ENCODE measurements around the gene IWS1.
A peak's percentile ranks its signal among the peaks of the same experiment; 100 is the strongest.

IWS1 gene

DNA sequence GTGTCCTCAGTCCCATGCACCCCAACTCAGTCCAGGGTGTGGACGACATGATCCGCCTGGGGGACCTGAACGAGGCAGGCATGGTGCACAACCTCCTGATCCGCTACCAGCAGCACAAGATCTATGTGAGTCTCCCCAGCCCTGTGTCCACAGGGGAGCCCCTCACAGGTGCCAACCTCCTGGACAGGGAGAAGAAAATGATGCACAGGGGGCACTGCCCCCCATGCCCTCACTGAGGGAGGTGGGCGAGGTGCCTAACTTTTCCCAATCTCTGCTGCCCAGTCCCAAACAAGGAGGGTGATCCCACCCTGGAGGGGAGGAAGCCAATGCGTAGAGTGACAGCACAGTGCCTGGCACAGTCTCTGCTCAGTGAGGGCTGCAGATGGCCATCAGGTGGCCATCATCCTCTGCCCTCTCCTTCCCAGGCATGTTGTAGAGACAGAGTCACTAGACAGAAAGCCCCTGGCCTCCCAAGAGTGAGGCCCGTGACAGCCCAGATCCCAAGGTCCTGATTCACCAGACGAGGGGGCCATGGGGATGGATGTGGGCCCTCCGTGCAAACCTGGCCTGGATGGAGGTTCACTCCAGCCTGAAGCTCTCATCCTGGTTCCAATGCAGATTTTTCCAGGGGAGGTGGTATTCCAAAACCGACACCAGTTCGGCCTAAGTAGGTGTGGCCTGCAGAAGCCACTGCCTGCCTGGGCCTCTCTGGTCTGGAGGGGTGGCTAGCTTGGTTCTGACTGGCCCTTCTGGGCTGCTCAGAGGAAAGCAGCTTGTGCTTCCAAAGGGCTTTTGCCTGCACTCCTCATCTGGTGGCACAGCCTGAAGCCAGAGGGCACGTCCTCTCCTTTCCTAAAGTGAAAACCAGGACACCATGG, 39.2 kb upstream of the IWS1 start:
- Mint-ChIP-seq H3K4me1 (peaks cover 19% of the 10 kb centered on the region), H3K4me3 (no peak overlapping the region), H3K27ac (no peak overlapping the region), H3K9me3 (peaks cover 3% of the 10 kb centered on the region), H3K36me3 (no peaks in the 10 kb centered on the region)
- no peak for DNase-seq (ENCODE audit: low spot score in 2 of 2)
- no peak for ATAC-seq

DNA sequence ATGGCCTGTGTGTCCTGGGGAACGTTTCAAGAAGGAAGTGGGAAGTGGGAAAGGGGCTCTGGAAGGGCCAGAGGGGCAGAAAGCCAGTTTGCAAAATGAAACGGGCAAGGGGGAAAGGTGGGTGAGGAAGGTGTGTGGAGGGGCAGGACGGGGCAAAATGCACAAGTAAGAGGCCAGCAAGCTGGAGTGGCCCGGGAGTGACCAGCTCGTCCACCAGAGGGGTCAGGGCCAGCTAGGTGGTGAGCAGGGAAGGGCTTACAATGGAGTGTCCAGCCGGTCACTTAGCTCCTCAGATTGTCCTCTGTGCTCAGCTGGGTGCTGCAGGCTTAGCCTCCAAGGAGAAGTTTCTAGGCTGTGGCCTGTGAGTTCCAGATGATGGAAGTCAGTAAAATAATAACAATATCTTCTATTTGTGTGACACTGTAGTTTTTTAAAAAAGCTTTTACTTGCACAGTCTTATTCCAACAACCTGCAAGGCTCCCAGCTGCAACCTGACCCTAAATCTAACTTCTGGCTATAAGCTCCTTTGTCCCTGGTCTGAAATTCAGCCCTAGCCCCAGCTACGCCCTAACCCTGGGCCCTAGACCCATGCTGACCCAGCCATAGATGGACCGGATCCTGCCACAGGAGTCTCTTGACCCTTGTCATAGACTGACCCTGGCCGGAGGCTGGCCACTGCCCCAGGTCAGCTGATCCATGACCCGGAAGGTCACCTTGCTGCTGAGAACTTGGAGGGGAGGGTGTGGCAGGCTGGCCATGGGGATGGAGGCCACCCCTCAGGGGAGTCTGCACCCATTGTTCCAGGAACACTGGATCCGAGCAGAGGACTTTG, 38.4 kb upstream of the IWS1 start:
- no peak for ATAC-seq

DNA sequence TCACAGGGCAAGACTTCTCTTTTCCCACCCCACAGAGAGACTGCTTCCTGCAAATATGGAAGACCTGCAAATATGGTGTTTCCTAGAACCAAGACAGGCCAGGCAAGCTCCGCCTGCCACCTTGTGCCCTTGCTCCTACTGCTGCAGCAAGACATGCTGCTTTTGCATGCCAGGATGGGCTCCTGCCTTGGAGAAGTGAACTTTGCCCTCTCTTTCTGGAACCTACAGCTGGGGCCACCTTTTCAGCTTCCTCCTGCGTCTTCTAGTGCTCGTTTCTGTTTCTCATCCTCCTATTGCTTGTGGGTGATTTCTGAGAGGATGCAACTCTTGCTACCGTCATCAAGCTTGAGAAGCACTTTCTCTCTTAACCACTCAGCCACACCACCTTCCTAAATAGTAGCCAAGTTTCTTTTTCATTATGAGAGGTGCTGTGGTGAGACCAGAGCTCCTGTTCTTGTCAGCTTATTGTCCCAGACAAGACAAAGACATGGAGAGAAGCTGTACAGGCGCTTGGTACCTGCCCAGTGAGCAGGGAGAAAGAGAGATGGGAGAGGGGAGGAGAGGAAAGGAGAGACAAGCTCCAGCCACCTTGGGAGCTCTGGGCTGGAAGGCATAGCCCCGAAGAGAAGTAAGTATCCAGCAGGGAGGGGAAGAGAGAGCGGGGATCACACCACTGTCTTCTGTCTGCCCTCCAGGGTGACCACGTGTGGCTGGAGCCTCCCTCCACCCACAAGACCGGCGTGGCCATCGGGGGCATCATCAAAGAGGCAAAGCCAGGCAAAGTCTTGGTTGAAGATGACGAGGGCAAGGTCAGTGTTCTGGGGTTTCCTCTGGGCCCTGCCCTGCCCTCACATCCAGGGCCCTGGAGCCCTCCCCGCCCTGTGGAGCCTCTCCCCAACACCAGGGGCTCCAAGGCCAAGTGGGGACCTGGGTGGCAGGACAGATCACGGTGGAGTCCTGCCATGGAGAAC, 37.5 kb upstream of the IWS1 start:
- H3K27ac Mint-ChIP-seq = peak overlapping the region; percentile 35
- peak; percentile 10 to 68 for DNase-seq (ENCODE audit: low spot score in 2 of 2)
- peak; percentile 94 for ATAC-seq
- peaks cover 3% of the 10 kb centered on the region for H3K9me3 Mint-ChIP-seq
- peak overlapping the region; percentile 37 for H3K4me3 Mint-ChIP-seq
- H3K36me3 Mint-ChIP-seq = no peaks in the 10 kb centered on the region
- H3K4me1 Mint-ChIP-seq = peaks cover 19% of the 10 kb centered on the region

More for the DNA sequence above, 38.4 kb upstream of the IWS1 start:
- DNase-seq (ENCODE audit: low spot score in 2 of 2) = no peak
- H3K4me3 Mint-ChIP-seq = no peak overlapping the region
- no peaks in the 10 kb centered on the region for H3K36me3 Mint-ChIP-seq
- peaks cover 3% of the 10 kb centered on the region for H3K9me3 Mint-ChIP-seq
- H3K4me1 Mint-ChIP-seq = peaks cover 19% of the 10 kb centered on the region
- H3K27ac Mint-ChIP-seq = no peak overlapping the region

DNA sequence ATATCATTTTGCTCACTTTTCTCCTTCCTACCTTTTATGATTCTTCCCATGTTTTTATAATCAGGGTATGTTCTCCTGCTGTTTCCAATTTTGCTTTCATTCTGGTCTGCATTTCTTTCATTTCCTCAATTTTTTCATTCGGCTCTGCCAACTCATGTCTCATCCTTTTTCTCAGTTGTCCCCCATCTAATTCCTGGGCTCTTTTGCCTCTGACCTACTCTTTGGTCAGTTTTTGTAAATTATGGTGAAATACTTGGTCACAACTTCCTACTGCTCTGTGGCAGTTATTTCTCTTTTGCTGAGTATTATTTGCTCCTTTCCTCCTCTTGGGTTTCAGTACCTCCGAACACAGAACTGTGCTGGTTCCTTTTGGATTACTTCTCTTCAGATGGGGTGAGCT, 36.6 kb upstream of the IWS1 start:
- H3K4me1 Mint-ChIP-seq = peaks cover 19% of the 10 kb centered on the region
- no peak for DNase-seq (ENCODE audit: low spot score in 2 of 2)
- H3K4me3 Mint-ChIP-seq = no peak overlapping the region
- peaks cover 3% of the 10 kb centered on the region for H3K9me3 Mint-ChIP-seq
- ATAC-seq = no peak
- H3K27ac Mint-ChIP-seq = no peak overlapping the region
- H3K36me3 Mint-ChIP-seq = no peaks in the 10 kb centered on the region

DNA sequence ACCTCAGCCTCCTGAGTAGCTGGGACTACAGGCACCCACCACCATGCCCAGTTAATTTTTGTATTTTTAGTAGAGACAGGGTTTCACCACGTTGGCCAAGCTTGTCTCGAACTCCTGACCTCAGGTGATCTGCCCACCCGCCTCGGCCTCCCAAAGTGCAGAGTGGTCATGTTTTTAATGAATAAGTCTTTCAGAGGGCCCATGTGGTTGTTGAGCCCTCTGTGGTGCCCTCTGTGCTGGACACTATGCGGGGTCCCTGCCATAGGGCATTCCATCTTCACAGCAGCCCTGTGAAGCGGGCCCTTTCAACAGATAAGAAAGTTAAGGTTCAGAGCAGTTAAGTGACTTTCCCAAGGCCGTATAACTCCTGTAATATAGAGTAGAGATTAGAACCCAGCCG, 35.1 kb upstream of the IWS1 start:
- no peak overlapping the region for H3K27ac Mint-ChIP-seq
- H3K36me3 Mint-ChIP-seq = no peaks in the 10 kb centered on the region
- peaks cover 19% of the 10 kb centered on the region for H3K4me1 Mint-ChIP-seq
- DNase-seq (ENCODE audit: low spot score in 2 of 2) (no peak), ATAC-seq (no peak)
- H3K9me3 Mint-ChIP-seq = peaks cover 9% of the 10 kb centered on the region
- H3K4me3 Mint-ChIP-seq = no peak overlapping the region

DNA sequence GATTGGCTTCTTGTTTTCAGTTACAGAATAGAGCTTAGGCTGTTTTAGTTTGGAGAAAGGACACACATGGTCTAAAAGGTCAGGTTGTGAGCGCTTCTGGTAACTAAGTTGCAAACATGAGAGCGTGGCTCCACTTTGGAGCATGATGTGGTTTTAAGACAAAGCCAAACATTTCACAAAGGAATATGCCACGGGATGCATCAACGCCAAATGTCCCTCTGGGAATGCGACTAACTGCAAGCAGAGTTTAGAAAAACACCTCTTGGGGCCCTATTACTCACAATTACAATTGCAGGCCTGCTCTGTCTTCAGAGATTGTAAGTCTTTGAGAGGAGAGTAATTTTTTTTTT, 34.6 kb upstream of the IWS1 start:
- Mint-ChIP-seq H3K36me3 (no peaks in the 10 kb centered on the region), H3K9me3 (peaks cover 13% of the 10 kb centered on the region), H3K27ac (no peak overlapping the region), H3K4me3 (no peak overlapping the region), H3K4me1 (peaks cover 19% of the 10 kb centered on the region)
- ATAC-seq = no peak
- no peak for DNase-seq (ENCODE audit: low spot score in 2 of 2)

DNA sequence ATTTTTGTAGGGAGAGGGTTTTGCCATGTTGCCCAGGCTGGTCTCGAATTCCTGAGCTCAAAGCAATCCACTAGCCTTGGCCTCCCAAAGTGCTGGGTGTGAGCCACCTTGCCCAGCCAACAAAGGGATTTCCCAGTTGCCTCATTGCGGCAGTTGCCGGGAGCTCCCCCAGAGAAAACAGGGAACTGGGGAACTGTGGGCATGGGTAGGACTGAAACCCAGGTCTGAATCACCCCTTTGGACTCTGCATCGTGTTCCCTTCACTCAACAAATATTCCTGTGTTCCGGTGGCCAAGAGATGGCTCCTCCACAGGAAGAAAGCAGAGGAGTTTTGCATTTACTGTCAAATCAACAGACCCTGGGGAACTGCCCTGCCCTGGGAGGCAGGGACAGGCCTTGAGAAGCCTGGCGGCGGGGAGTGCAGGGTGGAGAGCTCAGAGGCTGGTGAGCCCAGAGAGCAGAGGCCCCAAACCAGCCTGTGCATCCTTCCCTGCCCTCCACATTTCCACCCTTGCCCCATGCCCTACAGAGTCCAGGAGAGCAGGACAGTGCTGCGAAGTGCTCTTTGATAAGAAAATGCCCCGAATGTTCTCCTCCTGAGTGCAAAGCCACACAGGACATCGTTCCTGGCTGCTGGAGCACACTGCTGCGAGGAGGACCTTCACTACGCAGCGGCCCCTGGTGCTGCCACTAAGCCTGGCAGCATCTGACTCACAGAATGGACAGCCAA, 34.1 kb upstream of the IWS1 start:
- H3K4me1 Mint-ChIP-seq = peaks cover 19% of the 10 kb centered on the region
- ATAC-seq (no peak), DNase-seq (ENCODE audit: low spot score in 2 of 2) (no peak)
- H3K9me3 Mint-ChIP-seq = peaks cover 14% of the 10 kb centered on the region
- no peak overlapping the region for H3K4me3 Mint-ChIP-seq
- no peaks in the 10 kb centered on the region for H3K36me3 Mint-ChIP-seq
- no peak overlapping the region for H3K27ac Mint-ChIP-seq

DNA sequence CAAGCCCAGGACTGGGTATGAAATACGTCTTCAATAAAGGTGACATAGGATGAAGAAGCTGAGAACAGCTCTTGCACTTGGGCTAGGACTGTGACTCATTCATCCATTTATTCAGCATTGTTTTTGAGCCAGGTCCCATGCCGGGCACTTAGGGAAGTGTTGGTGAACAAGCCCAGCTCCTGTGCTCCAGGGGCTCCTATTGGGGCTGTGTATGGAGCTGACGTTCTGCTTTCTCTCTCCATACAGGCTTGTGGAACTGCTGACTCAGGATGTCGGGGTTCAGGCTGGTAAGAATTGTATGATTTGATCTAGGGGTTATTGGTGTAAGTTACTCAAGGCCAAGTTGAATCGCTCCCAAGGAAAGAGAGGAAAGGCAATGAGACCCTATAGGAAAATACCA, 33.2 kb upstream of the IWS1 start:
- Mint-ChIP-seq H3K27ac (no peak overlapping the region), H3K4me3 (no peak overlapping the region), H3K4me1 (peaks cover 19% of the 10 kb centered on the region), H3K36me3 (no peaks in the 10 kb centered on the region), H3K9me3 (peaks cover 14% of the 10 kb centered on the region)
- DNase-seq (ENCODE audit: low spot score in 2 of 2) = no peak
- ATAC-seq = no peak

DNA sequence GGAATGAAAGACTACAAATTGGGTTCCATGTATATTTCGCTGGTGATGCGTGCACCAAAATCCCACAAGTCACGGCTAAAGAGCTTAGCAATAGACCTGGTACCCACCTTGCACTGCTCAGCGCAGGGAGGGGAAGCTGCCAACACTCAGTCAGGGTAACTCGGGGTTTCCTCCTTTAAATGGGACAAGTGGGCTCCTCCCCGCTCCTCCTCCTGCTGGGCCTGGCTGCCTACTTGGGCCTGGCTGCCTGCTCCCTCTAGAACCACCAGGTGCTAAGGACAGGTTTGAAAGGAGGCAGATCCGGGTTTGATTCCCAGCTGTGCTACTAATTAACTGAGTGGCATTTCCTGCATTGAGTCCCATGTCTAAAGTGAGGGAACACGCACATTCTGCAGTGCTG, 32.6 kb upstream of the IWS1 start:
- ATAC-seq (no peak), DNase-seq (ENCODE audit: low spot score in 2 of 2) (no peak)
- H3K36me3 Mint-ChIP-seq = no peaks in the 10 kb centered on the region
- no peak overlapping the region for H3K4me3 Mint-ChIP-seq
- peaks cover 14% of the 10 kb centered on the region for H3K9me3 Mint-ChIP-seq
- H3K4me1 Mint-ChIP-seq = peaks cover 13% of the 10 kb centered on the region
- H3K27ac Mint-ChIP-seq = no peak overlapping the region

DNA sequence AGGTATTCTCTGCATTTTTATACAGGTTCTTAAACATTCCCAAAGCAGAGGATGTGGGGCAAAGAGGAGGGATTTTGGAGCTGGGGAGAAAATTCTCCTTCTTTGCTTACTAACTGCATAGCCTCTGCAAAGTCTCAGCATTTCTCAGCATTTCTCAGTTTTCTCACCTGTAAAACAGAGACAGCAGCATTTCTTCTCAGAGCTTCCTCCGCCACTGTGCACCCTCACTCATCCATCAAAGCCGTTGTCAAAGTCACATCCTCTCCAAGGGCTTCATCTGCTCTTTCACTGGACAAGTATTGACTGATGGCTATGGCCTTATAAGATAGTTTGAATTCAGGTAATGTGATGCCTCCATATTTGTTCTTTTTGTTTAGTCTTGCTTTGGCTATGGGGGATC, 26.6 kb upstream of the IWS1 start:
- Mint-ChIP-seq H3K36me3 (no peaks in the 10 kb centered on the region), H3K9me3 (peaks cover 11% of the 10 kb centered on the region), H3K4me1 (no peaks in the 10 kb centered on the region), H3K27ac (no peak overlapping the region), H3K4me3 (no peak overlapping the region)
- DNase-seq (ENCODE audit: low spot score in 2 of 2) = no peak
- ATAC-seq = no peak

DNA sequence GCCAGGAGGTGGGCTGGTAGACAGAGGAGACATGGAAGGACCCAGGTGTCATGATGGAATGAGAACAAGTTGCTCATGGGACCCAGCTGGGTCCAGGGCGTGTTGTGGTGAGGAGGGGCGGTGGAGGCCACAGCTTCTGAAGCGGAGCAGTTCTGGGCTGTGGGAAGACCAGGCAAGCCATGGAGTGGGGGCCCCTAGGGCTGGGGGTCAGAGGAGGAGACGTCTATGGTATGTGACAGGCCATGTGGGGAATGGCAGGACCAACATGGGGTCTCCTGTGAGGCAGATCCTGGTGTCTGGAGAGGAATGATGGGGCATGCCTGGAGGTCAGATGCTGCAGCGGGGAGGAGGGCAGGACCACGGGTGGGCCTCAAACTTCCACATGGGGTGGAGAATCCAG, 26.0 kb upstream of the IWS1 start:
- H3K4me3 Mint-ChIP-seq = no peak overlapping the region
- H3K27ac Mint-ChIP-seq = no peak overlapping the region
- no peaks in the 10 kb centered on the region for H3K36me3 Mint-ChIP-seq
- ATAC-seq (no peak), DNase-seq (ENCODE audit: low spot score in 2 of 2) (no peak)
- H3K4me1 Mint-ChIP-seq = no peaks in the 10 kb centered on the region
- H3K9me3 Mint-ChIP-seq = peaks cover 11% of the 10 kb centered on the region

DNA sequence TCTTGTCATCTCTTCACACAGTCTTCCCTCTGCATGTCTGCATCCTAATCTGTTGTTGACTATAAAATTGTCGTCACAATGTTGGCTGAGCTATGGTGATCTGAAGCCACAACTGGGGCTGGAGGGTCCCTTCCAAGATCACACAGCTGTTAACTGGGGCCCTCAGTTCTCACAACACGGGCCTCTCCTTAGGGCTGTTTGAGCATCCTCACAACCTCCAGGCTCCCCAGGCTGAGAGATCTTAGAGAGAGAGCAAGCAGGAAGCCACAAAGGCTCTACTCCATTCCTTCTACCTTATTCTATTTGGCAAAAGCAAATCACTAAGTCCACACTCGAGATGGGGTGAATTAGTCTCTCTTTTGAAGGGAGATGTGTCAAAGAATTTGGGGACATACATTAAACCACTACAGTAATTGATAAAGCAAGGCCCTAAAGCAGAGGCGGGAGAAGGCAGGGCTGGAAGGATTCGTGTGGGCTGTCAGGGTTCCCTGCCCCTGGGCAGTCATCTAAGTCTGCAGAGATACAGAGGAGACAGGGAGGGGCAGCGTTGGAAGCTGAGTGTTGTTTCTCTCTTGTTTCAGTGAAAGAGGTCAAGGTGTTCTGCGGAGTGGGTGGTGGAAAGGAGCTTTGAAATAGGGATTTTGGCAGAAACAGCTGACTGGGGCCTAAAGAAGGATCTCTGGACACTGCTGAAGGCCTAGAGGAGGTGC, 25.1 kb upstream of the IWS1 start:
- H3K4me3 Mint-ChIP-seq = no peak overlapping the region
- H3K4me1 Mint-ChIP-seq = no peaks in the 10 kb centered on the region
- ATAC-seq (no peak), DNase-seq (ENCODE audit: low spot score in 2 of 2) (no peak)
- no peak overlapping the region for H3K27ac Mint-ChIP-seq
- H3K36me3 Mint-ChIP-seq = no peaks in the 10 kb centered on the region
- peaks cover 5% of the 10 kb centered on the region for H3K9me3 Mint-ChIP-seq

DNA sequence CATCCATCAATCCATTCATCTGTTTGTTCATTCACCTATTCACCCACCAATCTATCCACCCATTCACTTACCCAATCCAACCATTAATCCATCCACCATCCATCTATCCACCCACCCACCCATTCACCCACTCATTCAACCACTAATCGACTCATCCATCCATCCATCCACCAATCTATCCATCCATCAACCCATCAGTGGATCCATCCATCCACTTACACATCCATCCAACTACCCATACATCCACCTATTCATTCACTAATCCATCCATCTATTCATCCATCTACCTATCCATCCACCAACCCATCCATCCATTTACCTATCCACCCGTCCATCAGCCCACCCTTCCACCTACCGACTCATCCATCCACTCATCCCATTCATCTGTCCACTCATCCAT, 20.5 kb upstream of the IWS1 start:
- Mint-ChIP-seq H3K27ac (no peak overlapping the region), H3K4me3 (no peak overlapping the region), H3K9me3 (no peaks in the 10 kb centered on the region), H3K36me3 (no peaks in the 10 kb centered on the region), H3K4me1 (no peaks in the 10 kb centered on the region)
- ATAC-seq = no peak
- DNase-seq (ENCODE audit: low spot score in 2 of 2) = no peak

DNA sequence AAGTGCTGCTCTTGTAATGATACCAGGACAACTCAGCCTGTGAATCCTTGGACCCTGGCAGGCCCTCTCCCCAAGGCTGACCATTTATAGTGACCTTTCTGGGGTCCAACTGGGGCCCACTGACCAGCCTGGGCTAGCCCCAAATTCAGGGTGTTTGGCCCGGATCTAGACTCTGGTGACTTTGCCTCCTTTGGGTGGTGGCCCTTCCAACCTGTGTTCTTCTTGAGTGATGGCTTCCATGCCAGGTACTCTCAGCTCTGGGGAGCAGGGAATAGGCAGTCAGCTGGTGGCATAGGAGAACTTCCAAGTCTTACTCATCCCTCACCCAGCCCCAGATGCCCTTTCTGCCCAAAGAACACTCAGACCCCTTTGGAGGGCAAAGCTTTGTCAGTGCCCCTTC, 19.5 kb upstream of the IWS1 start:
- Mint-ChIP-seq H3K4me3 (no peak overlapping the region), H3K36me3 (no peaks in the 10 kb centered on the region), H3K27ac (no peak overlapping the region), H3K4me1 (no peaks in the 10 kb centered on the region), H3K9me3 (no peaks in the 10 kb centered on the region)
- ATAC-seq (no peak), DNase-seq (ENCODE audit: low spot score in 2 of 2) (no peak)

All from stimulated activated effector memory CD8-positive, alpha-beta T cell treated with anti-CD3 and anti-CD28 coated beads, Interleukin-12 subunit alpha, Interleukin-12 subunit beta, amount 100 ng/mL, for 72 hours (primary cell).